Brain microvascular endothelial cell (primary cell): ENCODE data around the gene FAH.

Experiments
- DNase-seq: peaks from one replicate; pipeline ENCODE4 v3.0.0-alpha.2; 2020
- H3K27ac ChIP-seq: fragments of 250-450 bp; sonication (Bioruptor Pico); 2 replicates; pipeline ENCODE4 v1.5.1; 2020; ENCODE audit warnings: mild to moderate bottlenecking, moderate library complexity
- H3K27me3 ChIP-seq: fragments of 250-450 bp; sonication (Bioruptor Pico); replicated peaks from 2 replicates; pipeline ENCODE4 v1.5.1; 2020; ENCODE audit warnings: mild to moderate bottlenecking
- H3K36me3 ChIP-seq: fragments of 250-450 bp; sonication (Bioruptor Pico); replicated peaks from 2 replicates; pipeline ENCODE4 v1.5.1; 2020; ENCODE audit warnings: mild to moderate bottlenecking
- H3K4me3 ChIP-seq: 2 replicates; pipeline ENCODE4 v1.5.1; 2011; ENCODE audit warnings: low read depth, mild to moderate bottlenecking, control low read depth, low read length, moderate library complexity
- CTCF ChIP-seq: IDR thresholded peaks from 2 replicates; pipeline ENCODE4 v1.5.1; 2011; ENCODE audit warnings: low read depth, mild to moderate bottlenecking, moderate library complexity, low read length, control low read depth, inconsistent platforms; ENCODE audit errors: missing control alignments
- in situ Hi-C: cut with HindIII; loops from 2 replicates; pipeline ENCODE4 v1.10.0; 2017; ENCODE audit warnings: low sequenced_read_pairs, low pct_ligation_motif_present

FAH gene

GRCh38 chr15:80179935-80180334, 27.1 kb downstream of the FAH start:
- Histone ChIP-seq H3K27ac (no peak overlapping the region), H3K36me3 (no peaks in the 10 kb centered on the region), H3K4me3 (no peak overlapping the region), H3K27me3 (no peaks in the 10 kb centered on the region)
- no peak for TF ChIP-seq CTCF
- DNase-seq, result no peak
- in situ Hi-C loops, result no loop called here

- H3K36me3 ChIP-seq, result peaks cover 3% of the 10 kb centered on the region
- no peak for DNase-seq
- no peak overlapping the region for H3K27ac ChIP-seq
- no peak overlapping the region for H3K4me3 ChIP-seq
- H3K27me3 ChIP-seq, result no peaks in the 10 kb centered on the region
- in situ Hi-C loops, result no loop called here
- peak; percentile 13 for TF ChIP-seq CTCF
Measured at GRCh38 chr15:80180468-80180867, 27.7 kb downstream of the FAH start.

GRCh38 chr15:80180986-80181385, 28.2 kb downstream of the FAH start:
- DNase-seq, result no peak
- no peaks in the 10 kb centered on the region for H3K27me3 ChIP-seq
- no peak overlapping the region for H3K4me3 ChIP-seq
- in situ Hi-C loops, result no loop called here
- no peak overlapping the region for H3K27ac ChIP-seq
- TF ChIP-seq CTCF, result no peak
- H3K36me3 ChIP-seq, result peaks cover 3% of the 10 kb centered on the region

- DNase-seq, result peak; percentile 50
- H3K36me3 ChIP-seq, result peaks cover 7% of the 10 kb centered on the region
- in situ Hi-C loops, result no loop called here
- H3K27ac ChIP-seq, result no peak overlapping the region
- no peak overlapping the region for H3K4me3 ChIP-seq
- H3K27me3 ChIP-seq, result no peaks in the 10 kb centered on the region
- TF ChIP-seq CTCF, result no peak
Measured at GRCh38 chr15:80182611-80183261, 29.9 kb downstream of the FAH start.

GRCh38 chr15:80183306-80183705, 30.5 kb downstream of the FAH start:
- in situ Hi-C loops, result no loop called here
- no peak for DNase-seq
- H3K27me3 ChIP-seq, result no peaks in the 10 kb centered on the region
- peaks cover 7% of the 10 kb centered on the region for H3K36me3 ChIP-seq
- no peak overlapping the region for H3K27ac ChIP-seq
- H3K4me3 ChIP-seq, result no peak overlapping the region
- TF ChIP-seq CTCF, result no peak

GRCh38 chr15:80183886-80184285, 31.1 kb downstream of the FAH start:
- in situ Hi-C loops, result no loop called here
- Histone ChIP-seq H3K4me3 (no peak overlapping the region), H3K27me3 (no peaks in the 10 kb centered on the region), H3K27ac (no peak overlapping the region), H3K36me3 (peaks cover 7% of the 10 kb centered on the region)
- TF ChIP-seq CTCF, result peak; percentile 49
- no peak for DNase-seq
